IPS-NIHi11 (cell line): ENCODE data around the gene FABP2.
"Not testable (repeated sequence)": the region's sequence is repeated elsewhere in the genome, so short reads cannot be mapped to it uniquely, and the experiment has no call there.

Experiments used
- DNase-seq: peaks from one replicate; pipeline ENCODE4 v3.0.0; 2012; ENCODE audit warnings: mixed read lengths, low spot score

FABP2 gene

DNA sequence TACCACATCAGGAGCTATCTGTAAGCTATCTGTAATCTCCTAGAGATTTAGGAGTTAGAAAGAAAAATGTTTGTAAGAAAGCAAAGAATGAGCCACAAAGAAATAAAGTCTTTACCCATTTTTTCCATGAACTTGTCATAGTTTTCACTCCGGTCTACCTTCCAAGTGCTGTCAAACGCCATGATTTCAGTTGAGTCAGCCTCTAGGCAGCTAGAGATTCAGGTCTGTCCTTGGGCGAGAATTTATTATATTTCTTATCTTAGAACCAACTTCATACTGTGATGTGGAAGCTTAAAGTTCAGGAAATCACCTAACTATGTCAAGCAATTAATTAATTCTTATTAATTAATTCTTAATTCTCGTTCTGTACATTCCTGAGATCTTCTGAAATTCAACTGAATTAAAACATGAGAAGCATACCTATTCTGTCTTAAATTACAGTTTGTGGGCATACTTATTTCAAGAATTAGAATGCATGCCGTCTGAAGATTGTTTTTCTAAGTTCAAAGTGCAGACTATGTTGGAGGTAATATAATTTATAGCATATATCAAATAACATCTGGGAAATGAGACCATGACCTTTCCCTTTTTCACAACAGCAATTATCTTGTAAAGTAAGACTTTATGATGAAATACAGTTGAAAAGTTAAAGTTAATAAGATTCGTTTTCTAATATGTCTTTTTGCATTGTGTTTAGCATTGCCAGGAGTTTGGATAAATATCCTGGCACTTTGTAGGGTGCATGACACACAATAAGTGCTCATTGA is at the start of gene FABP2:
FABP2 (minus strand) TSS at position 218 of the 767 bp plus-strand sequence; CDS start at position 182, 36 bp downstream.
- DNase-seq: no peak

DNA sequence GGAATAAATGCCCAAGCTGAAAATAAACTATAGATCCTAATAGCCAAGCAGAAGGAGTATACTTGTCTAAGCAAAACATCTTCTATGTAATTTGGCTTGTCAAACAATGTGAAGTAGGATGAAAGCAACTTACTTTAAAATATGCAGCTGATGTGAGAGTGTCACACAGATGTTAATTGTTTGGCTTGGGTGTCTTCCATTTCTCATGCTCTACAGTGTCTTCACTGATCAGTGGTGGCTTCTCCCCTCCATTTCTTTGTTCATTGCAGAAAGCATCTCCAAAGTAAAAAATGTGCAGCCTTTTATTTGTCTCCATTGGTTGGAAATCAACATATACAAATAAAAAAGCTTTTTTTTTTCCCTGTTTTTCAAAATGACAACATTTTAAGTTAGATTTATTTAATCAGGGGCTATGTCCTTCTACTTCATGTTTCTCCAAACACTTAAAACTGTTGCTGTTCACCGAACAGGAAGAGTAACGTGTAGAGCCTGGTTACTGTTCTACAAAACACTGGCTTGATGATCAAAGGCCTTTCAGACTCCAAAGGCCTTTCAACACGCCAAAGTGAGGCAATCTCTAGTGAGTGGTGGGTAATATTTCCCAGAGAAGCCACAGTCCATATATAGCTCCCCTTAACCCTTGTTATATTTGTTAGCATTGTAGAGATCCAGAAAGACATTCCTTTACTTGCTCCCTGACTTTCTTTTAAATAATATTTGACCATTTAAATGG is 49.2 kb upstream of the FABP2 start:
- DNase-seq: not testable (repeated sequence)

DNA sequence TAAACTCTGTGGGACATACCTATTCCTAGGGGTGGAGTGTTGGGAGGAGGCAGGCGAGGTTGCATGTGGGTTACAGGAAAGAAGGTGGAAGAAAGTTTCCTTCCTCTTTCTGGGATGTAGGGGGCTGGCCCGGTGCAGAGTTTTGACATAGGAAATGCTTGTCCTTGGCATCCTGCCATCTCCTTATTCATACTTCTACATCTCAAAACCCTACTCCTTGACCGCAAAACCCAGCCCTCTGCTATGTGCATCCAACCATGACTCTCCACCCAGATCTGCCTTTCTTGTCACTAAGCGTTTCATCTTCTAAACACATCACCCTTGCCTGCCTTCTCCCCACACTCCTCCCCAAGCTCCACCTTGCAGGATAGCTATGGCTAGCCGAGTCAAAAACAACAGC is 48.5 kb upstream of the FABP2 start:
- not testable (repeated sequence) for DNase-seq

DNA sequence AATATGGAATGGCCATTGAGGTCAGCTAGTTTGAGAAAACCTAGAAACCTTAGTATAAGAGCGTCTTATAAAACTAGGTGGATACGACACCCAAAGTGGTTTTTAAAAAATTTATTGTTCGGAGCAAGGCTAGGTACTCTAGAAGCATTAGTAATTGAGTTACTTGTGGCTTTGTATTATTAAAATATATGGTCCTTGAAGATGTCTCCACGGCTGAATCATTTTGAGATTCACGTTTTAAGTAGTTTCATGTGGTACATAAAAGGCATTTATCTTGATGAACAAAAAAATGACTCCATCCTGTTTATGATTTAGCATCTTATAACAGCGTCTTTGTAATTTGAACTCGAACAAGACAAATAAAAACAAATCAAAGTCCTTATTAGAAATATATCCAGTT is 44.9 kb upstream of the FABP2 start:
- DNase-seq: not testable (repeated sequence)

GRCh38 chr4:119364203-119364602 is 42.3 kb upstream of the FABP2 start:
- DNase-seq: not testable (repeated sequence)

- not testable (repeated sequence) for DNase-seq
Measured at GRCh38 chr4:119363372-119363771, 41.4 kb upstream of the FABP2 start.

GRCh38 chr4:119362413-119362812 is 40.5 kb upstream of the FABP2 start:
- not testable (repeated sequence) for DNase-seq

GRCh38 chr4:119359873-119360272 is 37.9 kb upstream of the FABP2 start:
- not testable (repeated sequence) for DNase-seq

- DNase-seq: not testable (repeated sequence)
Measured at GRCh38 chr4:119356796-119357195, 34.9 kb upstream of the FABP2 start.

GRCh38 chr4:119356041-119356440 is 34.1 kb upstream of the FABP2 start:
- not testable (repeated sequence) for DNase-seq

DNA sequence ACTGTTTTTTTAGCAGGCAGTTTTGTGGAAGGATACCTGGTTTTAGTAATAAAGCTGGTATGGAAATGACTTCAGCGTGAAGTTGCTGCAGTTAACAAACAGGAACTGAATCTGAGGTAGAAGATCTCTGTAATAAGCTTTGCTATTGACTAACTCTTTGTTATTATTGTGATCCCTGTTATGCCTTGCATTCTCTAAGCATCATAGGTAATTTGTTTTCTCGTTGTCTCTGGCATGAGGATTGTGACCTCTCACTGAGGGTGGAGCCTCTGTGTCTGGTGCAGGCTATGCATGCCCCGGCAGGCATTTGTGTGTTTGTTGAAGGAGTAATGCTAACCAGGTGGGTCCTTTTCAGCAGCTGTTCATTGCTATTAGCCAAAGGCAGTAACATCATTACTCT is 31.4 kb upstream of the FABP2 start:
- not testable (repeated sequence) for DNase-seq

GRCh38 chr4:119348169-119348568 is 26.2 kb upstream of the FABP2 start:
- not testable (repeated sequence) for DNase-seq

GRCh38 chr4:119343293-119343692 is 21.4 kb upstream of the FABP2 start:
- DNase-seq: not testable (repeated sequence)

GRCh38 chr4:119339895-119340294 is 18.0 kb upstream of the FABP2 start:
- DNase-seq: not testable (repeated sequence)

GRCh38 chr4:119337010-119337409 is 15.1 kb upstream of the FABP2 start:
- no peak for DNase-seq

DNA sequence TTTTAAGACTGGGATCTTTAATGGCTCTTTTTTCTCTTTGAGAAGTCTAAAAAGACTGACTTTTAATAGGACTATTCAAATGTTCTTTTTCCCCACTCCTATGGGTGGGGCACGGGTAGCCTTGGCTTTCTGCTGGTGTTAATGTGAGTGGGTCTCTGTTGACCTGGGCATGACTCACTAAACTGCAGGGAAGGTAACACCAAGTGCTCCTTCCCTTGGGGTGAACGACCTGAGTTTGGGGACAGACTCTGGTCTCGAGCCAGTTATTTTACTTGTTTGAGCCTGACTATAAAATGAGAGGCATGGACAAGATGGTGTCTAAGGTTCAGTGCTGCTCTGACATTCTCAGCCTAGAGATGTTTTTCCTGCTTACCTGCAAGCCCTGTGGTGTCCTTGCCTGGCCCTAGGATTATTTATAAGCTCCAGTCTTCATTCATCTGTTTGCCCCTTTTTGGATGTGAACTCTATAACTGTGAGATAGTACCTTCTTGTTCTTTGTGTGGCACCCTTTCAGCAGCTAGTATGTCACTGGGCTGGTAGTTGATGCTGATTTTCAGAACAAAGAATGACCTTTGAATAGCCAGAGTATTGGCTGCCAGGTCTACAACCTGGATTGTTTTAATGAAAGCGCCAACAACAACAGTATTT is 14.5 kb upstream of the FABP2 start:
- DNase-seq: not testable (repeated sequence)

GRCh38 chr4:119329835-119330620 is 8.1 kb upstream of the FABP2 start:
- DNase-seq: no peak

DNA sequence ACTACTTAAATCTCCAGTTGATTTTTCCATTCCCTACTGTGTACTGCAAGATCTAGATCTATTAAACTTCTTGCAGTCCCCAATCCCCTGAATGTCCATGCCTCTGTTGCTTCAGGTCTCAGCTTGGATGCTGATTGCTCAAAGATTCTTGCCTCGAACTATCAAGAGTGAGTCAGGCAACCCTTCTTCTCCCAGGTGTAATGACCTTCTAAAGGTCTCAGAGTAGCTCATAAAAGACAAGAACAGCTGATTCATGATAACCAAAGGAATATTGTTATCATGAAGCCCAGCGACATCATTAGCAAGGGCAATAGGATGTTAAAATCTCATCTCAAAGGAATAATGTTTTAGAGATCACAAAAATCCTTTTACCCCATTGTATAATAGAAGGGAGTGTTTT is 6.8 kb upstream of the FABP2 start:
- no peak for DNase-seq

- DNase-seq: no peak
Measured at GRCh38 chr4:119317990-119318389, 3.9 kb downstream of the FABP2 start.

DNA sequence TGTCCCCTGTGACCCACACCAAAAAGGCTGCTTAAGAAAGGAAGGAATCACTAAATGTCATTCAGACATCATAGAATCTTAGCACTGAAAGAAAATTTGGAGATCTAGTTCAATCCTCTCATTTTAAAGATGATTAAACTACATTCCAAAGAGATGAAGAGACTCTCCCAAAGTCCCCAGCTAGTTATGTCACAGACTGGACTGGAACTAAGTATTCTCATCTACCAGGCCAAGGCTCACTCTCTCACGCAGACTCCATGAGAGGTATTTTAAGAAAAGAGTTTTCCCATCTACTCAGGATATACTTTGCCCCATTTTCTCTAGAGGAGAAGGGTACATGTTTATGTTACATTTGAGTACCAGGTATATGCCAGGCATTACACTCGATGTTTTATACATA is 6.9 kb downstream of the FABP2 start:
- no peak for DNase-seq

DNA sequence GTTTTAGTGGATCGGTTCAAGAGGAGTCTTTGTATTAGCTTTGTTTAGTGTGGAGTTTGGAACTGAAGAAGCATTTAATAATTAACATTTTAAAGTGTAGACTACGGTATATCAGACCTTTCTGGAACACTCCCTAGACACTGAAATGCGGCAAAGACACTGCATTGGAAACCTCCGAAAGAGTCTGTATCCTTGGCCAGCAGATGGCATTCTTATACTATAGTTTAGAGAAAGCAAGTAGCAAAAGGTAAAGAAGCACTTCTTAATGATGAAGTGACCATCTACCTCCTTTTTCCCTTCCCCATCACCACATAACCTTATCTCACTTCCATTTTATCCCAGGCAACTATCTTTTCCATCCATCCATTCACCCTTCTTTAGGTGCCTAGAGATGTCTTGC is 7.6 kb downstream of the FABP2 start:
- peak; percentile 44 for DNase-seq

- DNase-seq: no peak
Measured at GRCh38 chr4:119313237-119313636, 8.7 kb downstream of the FABP2 start.
